HG03558 (cell line): ENCODE measurements around the gene RDH16.
"Not testable (repeated sequence)": the region's sequence is repeated elsewhere in the genome, so short reads cannot be mapped to it uniquely, and the experiment has no call there.

Experiments
- ATAC-seq: cut with Tn5 transposase; IDR thresholded peaks from one replicate; pipeline ENCODE4 v1.9.1; 2021; ENCODE audit warnings: moderate number of reproducible peaks; ENCODE audit not compliant: unreplicated experiment; ENCODE audit errors: extremely low read depth

Gene RDH16

DNA sequence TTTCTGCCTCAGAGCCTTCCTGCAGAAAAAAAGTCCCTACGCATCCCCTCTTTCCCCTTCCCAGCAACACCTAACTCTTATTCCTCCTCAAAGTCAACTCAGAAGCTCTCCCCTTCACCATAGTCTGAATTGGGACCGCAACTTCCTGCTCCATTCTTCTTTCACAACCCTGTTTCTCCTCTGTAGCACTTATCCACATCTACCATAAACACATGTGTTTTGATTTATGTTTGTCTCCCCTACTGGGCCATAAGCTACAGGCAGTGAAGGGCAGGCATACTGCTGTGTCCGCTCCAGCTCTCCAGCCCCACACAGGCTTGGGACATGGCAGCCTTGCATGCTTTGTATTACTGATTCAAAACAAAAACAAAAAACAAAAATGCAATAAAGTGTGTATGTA is 29.1 kb downstream of the RDH16 start:
- ATAC-seq = no peak

- ATAC-seq = no peak
Observed at GRCh38 chr12:56927281-56927680, 30.1 kb downstream of the RDH16 start.

DNA sequence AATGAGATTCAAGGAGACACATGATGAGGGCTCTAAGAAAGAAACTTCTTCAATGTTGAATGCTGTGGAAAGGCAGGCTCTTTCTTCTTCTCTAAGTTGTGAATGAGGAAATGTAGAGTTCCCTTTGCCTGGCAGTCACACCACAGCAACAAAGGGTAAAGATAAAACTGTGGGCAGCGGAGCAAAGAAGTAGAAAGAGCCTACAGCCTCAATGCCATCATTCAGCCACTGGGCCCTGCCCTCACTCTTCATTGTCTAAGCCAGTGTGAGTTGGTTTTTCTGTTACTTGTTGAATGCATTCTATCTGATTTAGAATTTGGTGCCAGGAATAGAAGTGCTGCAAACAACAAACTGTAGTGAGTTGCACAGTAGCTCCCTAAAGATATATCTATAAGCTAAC is 35.4 kb downstream of the RDH16 start:
- no peak for ATAC-seq

DNA sequence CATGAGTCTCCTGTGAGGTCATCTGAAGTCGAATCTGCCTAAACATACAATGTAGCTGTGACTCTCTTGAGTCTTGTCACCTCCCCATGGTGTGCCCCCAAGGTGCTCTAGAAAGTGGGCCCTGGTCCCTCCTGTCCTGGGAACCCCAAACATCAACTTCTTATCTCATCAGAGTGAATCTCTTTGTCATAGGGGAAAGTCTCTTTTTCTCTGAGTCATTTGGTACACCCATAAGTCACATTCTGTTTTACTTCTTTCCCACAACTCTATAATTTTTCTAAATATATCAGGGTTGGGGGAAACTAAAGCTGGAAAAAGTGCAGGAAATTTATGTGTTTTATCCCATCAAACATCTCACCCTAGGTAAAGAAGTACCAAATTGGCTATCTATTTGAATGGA is 36.1 kb downstream of the RDH16 start:
- no peak for ATAC-seq

- not testable (repeated sequence) for ATAC-seq
Observed at GRCh38 chr12:56918139-56918538, 39.3 kb downstream of the RDH16 start.

DNA sequence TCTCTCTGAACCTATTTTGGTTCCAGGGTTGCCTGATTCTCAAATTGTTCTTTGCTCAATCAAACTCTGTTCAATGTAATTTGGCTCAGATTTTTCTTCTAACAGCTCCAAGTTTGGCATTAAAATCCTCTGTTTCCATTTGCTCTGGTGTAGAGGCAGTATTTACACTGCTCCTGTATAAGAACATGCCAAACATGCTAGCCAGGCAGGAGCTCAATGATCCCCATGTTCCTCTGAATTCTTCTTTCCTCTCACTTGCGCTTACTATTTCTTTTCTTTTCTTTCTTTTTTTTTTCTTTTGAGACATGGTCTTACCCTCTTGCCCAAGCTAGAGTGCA is 40.4 kb downstream of the RDH16 start:
- no peak for ATAC-seq

DNA sequence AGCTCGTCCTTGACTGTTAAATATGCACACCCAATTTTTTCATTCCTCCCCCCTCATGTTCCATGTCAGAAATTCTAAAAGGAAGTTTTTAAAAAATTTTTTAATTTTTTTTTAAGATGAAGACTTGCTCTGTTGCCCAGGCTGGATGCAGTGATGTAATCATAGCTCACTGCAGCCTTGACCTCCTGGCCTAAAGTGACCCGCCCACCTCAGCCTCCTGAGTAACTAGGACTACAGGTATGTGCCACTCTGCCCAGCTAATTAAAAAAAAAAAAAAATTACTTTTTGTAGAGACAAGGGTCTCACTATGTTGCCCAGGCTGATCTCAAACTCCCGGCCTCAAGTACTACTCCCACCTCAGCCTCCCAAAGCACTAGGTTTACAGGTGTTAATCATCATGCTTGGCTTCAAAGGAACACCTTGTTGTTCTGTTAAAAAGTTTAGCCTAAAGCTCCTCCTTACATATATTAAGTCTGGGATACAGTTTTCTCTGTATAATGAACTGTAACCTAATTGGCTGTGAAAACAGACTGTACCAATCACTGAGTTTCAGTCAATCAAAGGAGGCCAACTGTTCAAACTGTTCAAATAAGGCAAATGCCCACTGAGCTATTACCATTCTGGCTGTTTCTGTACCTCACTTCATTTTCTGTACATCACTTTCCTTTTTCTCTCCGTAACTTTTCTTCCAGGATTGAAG is 41.0 kb downstream of the RDH16 start:
- no peak for ATAC-seq

DNA sequence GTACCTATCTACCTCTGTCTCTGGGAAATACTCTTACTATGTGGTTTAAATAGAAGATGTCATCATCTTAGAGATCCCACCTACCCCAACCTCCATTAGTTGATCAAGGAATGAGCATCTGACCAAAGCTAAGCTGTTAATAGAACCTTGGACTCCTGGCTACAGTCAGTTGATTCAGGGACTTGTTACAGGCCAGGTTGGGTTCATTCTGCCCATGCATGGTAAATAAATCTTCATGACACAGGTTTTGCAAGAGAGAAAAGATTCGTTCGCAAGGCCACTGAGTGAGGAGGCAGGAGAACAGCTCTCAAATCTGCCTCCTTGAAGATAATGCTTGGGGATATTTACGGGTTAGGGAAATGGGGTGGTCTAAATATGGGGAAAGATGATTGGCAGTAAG is 42.7 kb downstream of the RDH16 start:
- ATAC-seq = no peak

DNA sequence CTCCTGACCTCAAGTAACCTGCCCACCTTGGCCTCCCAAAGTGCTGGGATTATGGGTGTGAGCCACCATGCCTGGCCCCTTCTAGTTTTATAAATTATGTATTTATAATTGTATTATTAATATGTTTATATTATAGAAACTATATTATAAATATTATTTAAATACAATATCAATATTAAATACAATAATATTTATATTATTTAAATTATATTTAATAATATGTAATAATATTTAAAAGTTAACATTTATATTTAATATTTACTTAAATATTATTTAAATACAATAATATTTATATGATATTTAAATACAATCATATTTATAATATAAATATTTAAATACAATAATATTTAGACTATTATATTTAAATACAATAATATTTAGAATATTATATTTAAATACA is 43.2 kb downstream of the RDH16 start:
- no peak for ATAC-seq

GRCh38 chr12:56909403-56909802 is 48.0 kb downstream of the RDH16 start:
- not testable (repeated sequence) for ATAC-seq

GRCh38 chr12:56908136-56908535 is 49.3 kb downstream of the RDH16 start:
- no peak for ATAC-seq

DNA sequence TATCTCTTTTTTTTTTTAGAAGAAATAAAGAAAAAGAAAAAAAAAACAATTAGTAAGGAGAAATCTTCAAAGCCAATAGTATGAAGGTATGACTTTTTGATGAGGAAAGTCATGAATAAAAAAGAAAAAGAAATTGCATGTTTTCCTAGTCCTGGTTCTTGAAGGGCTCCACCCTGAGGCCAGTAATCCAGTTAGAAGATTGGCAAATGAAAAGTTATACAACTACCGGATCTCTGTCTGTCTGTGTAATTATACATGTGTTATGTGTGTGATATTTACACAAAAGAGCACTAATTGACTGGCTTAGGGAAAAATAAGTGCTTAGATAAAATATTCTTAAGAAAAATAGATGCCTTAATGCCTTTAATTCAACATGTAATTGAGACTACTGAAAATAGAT is 51.6 kb downstream of the RDH16 start:
- ATAC-seq = no peak

GRCh38 chr12:56903374-56903773 is 54.0 kb downstream of the RDH16 start:
- no peak for ATAC-seq
